Peyer's patch (tissue), 4 donors: Measurements from ENCODE around the gene CDH6.

Source experiments
- POLR2A ChIP-seq, 2 donors: fragments of 450-650 bp; IDR thresholded peaks; one replicate each; pipeline ENCODE4 v1.5.1; 2017; ENCODE audit warnings: antibody characterized with exemption in 2 of 2, mild to moderate bottlenecking in 2 of 2, moderate library complexity in 2 of 2
- TF ChIP-seq, protein P1 (sequence below), 6 experiments: fragments of 450-650 bp in 4 of 6; fragments of 200-600 bp in 2 of 6; sonication (generic) in 1 of 6; IDR thresholded peaks; one replicate each; pipeline ENCODE4 v1.5.1; 2017 to 2019; ENCODE audit warnings: antibody characterized with exemption in 6 of 6, mild to moderate bottlenecking in 3 of 6, moderate library complexity in 1 of 6

GRCh38 chr5:31236339-31236738 lies 42.9 kb downstream of the CDH6 start:
- no peak for TF ChIP-seq POLR2A (IDR thresholded peaks at IDR 0.05)
- TF ChIP-seq, protein P1, sequence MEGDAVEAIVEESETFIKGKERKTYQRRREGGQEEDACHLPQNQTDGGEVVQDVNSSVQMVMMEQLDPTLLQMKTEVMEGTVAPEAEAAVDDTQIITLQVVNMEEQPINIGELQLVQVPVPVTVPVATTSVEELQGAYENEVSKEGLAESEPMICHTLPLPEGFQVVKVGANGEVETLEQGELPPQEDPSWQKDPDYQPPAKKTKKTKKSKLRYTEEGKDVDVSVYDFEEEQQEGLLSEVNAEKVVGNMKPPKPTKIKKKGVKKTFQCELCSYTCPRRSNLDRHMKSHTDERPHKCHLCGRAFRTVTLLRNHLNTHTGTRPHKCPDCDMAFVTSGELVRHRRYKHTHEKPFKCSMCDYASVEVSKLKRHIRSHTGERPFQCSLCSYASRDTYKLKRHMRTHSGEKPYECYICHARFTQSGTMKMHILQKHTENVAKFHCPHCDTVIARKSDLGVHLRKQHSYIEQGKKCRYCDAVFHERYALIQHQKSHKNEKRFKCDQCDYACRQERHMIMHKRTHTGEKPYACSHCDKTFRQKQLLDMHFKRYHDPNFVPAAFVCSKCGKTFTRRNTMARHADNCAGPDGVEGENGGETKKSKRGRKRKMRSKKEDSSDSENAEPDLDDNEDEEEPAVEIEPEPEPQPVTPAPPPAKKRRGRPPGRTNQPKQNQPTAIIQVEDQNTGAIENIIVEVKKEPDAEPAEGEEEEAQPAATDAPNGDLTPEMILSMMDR (IDR thresholded peaks at IDR 0.05): no peak
